GF-D8 (cell line): ENCODE results near the gene WASHC3.
"Not testable (repeated sequence)": the region's sequence is repeated elsewhere in the genome, so short reads cannot be mapped to it uniquely, and the experiment has no call there.

ENCODE experiments used
- DNase-seq: peaks from one replicate; lab custom pipeline; 2025; lab: John Stamatoyannopoulos, UW

Gene WASHC3

GRCh38 chr12:102061560-102062418 is at the start of gene WASHC3:
WASHC3 (minus strand) TSS chr12:102061991; CDS start chr12:102061962, 29 bp downstream.
- DNase-seq, result peak; percentile 61

- no peak for DNase-seq
Measured at GRCh38 chr12:102110782-102111181, 49.0 kb upstream of the WASHC3 start.

GRCh38 chr12:102107970-102108369 is 46.2 kb upstream of the WASHC3 start:
- DNase-seq, result no peak

- DNase-seq, result no peak
Measured at GRCh38 chr12:102106905-102107304, 45.1 kb upstream of the WASHC3 start.

GRCh38 chr12:102096855-102097254 is 35.1 kb upstream of the WASHC3 start:
- no peak for DNase-seq

- peak; percentile 5 for DNase-seq
Measured at GRCh38 chr12:102095677-102096263, 34.0 kb upstream of the WASHC3 start.

- no peak for DNase-seq
Measured at GRCh38 chr12:102093319-102093718, 31.5 kb upstream of the WASHC3 start.

GRCh38 chr12:102089228-102089835 is 27.5 kb upstream of the WASHC3 start:
- not testable (repeated sequence) for DNase-seq

GRCh38 chr12:102080842-102081241 is 19.1 kb upstream of the WASHC3 start:
- DNase-seq, result no peak

- not testable (repeated sequence) for DNase-seq
Measured at GRCh38 chr12:102072092-102072491, 10.3 kb upstream of the WASHC3 start.

- no peak for DNase-seq
Measured at GRCh38 chr12:102069707-102070106, 7.9 kb upstream of the WASHC3 start.

- no peak for DNase-seq
Measured at GRCh38 chr12:102067574-102068258, 5.9 kb upstream of the WASHC3 start.

- no peak for DNase-seq
Measured at GRCh38 chr12:102064476-102064875, 2.7 kb upstream of the WASHC3 start.

- no peak for DNase-seq
Measured at GRCh38 chr12:102063069-102063468, 1.3 kb upstream of the WASHC3 start.

- DNase-seq, result no peak
Measured at GRCh38 chr12:102062419-102062806, 622 bp upstream of the WASHC3 start.

- peak; percentile 9 for DNase-seq
Measured at GRCh38 chr12:102061096-102061559, 663 bp downstream of the WASHC3 start.

- DNase-seq, result no peak
Measured at GRCh38 chr12:102059343-102059742, 2.4 kb downstream of the WASHC3 start.

- no peak for DNase-seq
Measured at GRCh38 chr12:102054345-102054744, 7.4 kb downstream of the WASHC3 start.

GRCh38 chr12:102053062-102053349 is 8.8 kb downstream of the WASHC3 start:
- no peak for DNase-seq

- DNase-seq, result no peak
Measured at GRCh38 chr12:102052192-102053061, 9.4 kb downstream of the WASHC3 start.

GRCh38 chr12:102051431-102051965 is 10.3 kb downstream of the WASHC3 start:
- DNase-seq, result no peak
